Gastrocnemius medialis (tissue), 4 donors: ENCODE measurements around the gene ZFYVE1.

Source experiments
- CTCF ChIP-seq, 5 experiments: fragments of 450-650 bp in 3 of 5; fragments of 200-600 bp in 2 of 5; sonication (generic) in 2 of 5; IDR thresholded peaks in 4 of 5; conservative IDR thresholded peaks in 1 of 5; 1 replicate in 4 of 5; 2 replicates in 1 of 5; pipeline ENCODE4 v1.5.1; 2016 to 2019; ENCODE audit warnings: antibody characterized with exemption in 5 of 5, mild to moderate bottlenecking in 3 of 5, moderate library complexity in 3 of 5
- POLR2A ChIP-seq, 2 donors: fragments of 450-650 bp; IDR thresholded peaks; one replicate each; pipeline ENCODE4 v1.6.1; 2017; ENCODE audit warnings: antibody characterized with exemption in 2 of 2, mild to moderate bottlenecking in 2 of 2, moderate library complexity in 2 of 2

- TF ChIP-seq POLR2A (IDR thresholded peaks at IDR 0.05): no peak
- TF ChIP-seq CTCF (IDR thresholded peaks at IDR 0.05 in 4 of 5, conservative IDR thresholded peaks at IDR 0.05 in 1 of 5): no peak
These were observed 56.0 kb downstream of the ZFYVE1 start for GRCh38 chr14:72970824-72971434.
